IPS-11a (cell line): ENCODE measurements around the gene RGL2.

Experiments used
- H3K4me3 ChIP-seq: one replicate; pipeline ENCODE4 v1.5.1; 2013; ENCODE audit warnings: low read depth, low read length, control low read depth

The RGL2 gene

DNA sequence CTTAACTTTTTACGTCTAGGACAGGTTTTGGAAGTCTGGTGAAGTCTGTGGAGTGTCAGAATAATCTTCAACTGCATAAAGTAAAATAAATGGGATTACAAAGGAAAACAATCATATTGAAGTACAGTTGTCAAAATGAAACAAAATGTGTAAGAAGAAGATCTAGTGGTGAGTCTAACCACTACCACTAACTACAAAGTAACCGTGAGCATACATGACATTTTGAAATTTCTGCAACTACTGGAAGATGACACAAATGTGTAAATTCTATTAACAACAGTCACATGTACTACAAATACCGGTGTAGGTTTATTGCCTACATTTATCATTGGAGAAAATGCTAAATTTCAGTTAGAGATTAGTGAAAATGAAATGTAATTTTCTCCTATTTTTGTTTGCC is 56.8 kb downstream of the RGL2 start:
- no peak overlapping the region for H3K4me3 ChIP-seq
